Measurements from ENCODE around the gene KCNJ6.

The KCNJ6 gene

GRCh38 chr21:37909936-37910335 is 6.3 kb downstream of the KCNJ6 start:
- FAIRE-seq (no peak), DNase-seq (ENCODE audit: insufficient read length, low spot score) (no peak)
- TF ChIP-seq POLR2A (IDR thresholded peaks at IDR 0.05; ENCODE audit: low read depth, low read length) (no peak), TAF1 (IDR thresholded peaks at IDR 0.05; ENCODE audit: low read depth, low read length) (no peak), PAX5 (IDR thresholded peaks at IDR 0.05; ENCODE audit: insufficient read depth, low read length, severe bottlenecking) (no peak), SPI1 (IDR thresholded peaks at IDR 0.05; ENCODE audit: low read depth, low read length) (no peak), POLR2AphosphoS5 (IDR thresholded peaks at IDR 0.05; ENCODE audit: low read depth, low read length) (no peak), POU2F2 (IDR thresholded peaks at IDR 0.05; ENCODE audit: low read depth, low read length) (no peak)

GRCh38 chr21:37908691-37909090 is 7.6 kb downstream of the KCNJ6 start:
- FAIRE-seq: no peak
- no peak for DNase-seq (ENCODE audit: insufficient read length, low spot score)
- TF ChIP-seq POLR2AphosphoS5 (IDR thresholded peaks at IDR 0.05; ENCODE audit: low read depth, low read length): no peak
- TF ChIP-seq PAX5 (IDR thresholded peaks at IDR 0.05; ENCODE audit: insufficient read depth, low read length, severe bottlenecking): no peak
- TF ChIP-seq POLR2A (IDR thresholded peaks at IDR 0.05; ENCODE audit: low read depth, low read length): no peak
- no peak for TF ChIP-seq SPI1 (IDR thresholded peaks at IDR 0.05; ENCODE audit: low read depth, low read length)
- no peak for TF ChIP-seq POU2F2 (IDR thresholded peaks at IDR 0.05; ENCODE audit: low read depth, low read length)
- TF ChIP-seq TAF1 (IDR thresholded peaks at IDR 0.05; ENCODE audit: low read depth, low read length): no peak

- no peak for DNase-seq (ENCODE audit: insufficient read length, low spot score)
- no peak for TF ChIP-seq PAX5 (IDR thresholded peaks at IDR 0.05; ENCODE audit: insufficient read depth, low read length, severe bottlenecking)
- TF ChIP-seq POU2F2 (IDR thresholded peaks at IDR 0.05; ENCODE audit: low read depth, low read length): no peak
- no peak for TF ChIP-seq POLR2A (IDR thresholded peaks at IDR 0.05; ENCODE audit: low read depth, low read length)
- TF ChIP-seq POLR2AphosphoS5 (IDR thresholded peaks at IDR 0.05; ENCODE audit: low read depth, low read length): no peak
- no peak for TF ChIP-seq TAF1 (IDR thresholded peaks at IDR 0.05; ENCODE audit: low read depth, low read length)
- TF ChIP-seq SPI1 (IDR thresholded peaks at IDR 0.05; ENCODE audit: low read depth, low read length): no peak
- FAIRE-seq: no peak
These were observed 9.2 kb downstream of the KCNJ6 start for GRCh38 chr21:37907076-37907475.

- DNase-seq (ENCODE audit: insufficient read length, low spot score) (no peak), FAIRE-seq (no peak)
- TF ChIP-seq POLR2A (IDR thresholded peaks at IDR 0.05; ENCODE audit: low read depth, low read length): no peak
- TF ChIP-seq PAX5 (IDR thresholded peaks at IDR 0.05; ENCODE audit: insufficient read depth, low read length, severe bottlenecking): no peak
- TF ChIP-seq TAF1 (IDR thresholded peaks at IDR 0.05; ENCODE audit: low read depth, low read length): no peak
- TF ChIP-seq SPI1 (IDR thresholded peaks at IDR 0.05; ENCODE audit: low read depth, low read length): no peak
- no peak for TF ChIP-seq POU2F2 (IDR thresholded peaks at IDR 0.05; ENCODE audit: low read depth, low read length)
- no peak for TF ChIP-seq POLR2AphosphoS5 (IDR thresholded peaks at IDR 0.05; ENCODE audit: low read depth, low read length)
These were observed 11.0 kb downstream of the KCNJ6 start for GRCh38 chr21:37905291-37905690.

- no peak for FAIRE-seq
- TF ChIP-seq TAF1 (IDR thresholded peaks at IDR 0.05; ENCODE audit: low read depth, low read length) (no peak), SPI1 (IDR thresholded peaks at IDR 0.05; ENCODE audit: low read depth, low read length) (no peak), POLR2A (IDR thresholded peaks at IDR 0.05; ENCODE audit: low read depth, low read length) (no peak), POLR2AphosphoS5 (IDR thresholded peaks at IDR 0.05; ENCODE audit: low read depth, low read length) (no peak), PAX5 (IDR thresholded peaks at IDR 0.05; ENCODE audit: insufficient read depth, low read length, severe bottlenecking) (no peak), POU2F2 (IDR thresholded peaks at IDR 0.05; ENCODE audit: low read depth, low read length) (no peak)
- no peak for DNase-seq (ENCODE audit: insufficient read length, low spot score)
These were observed 11.4 kb downstream of the KCNJ6 start for GRCh38 chr21:37904856-37905255.

GRCh38 chr21:37903396-37903795 is 12.9 kb downstream of the KCNJ6 start:
- DNase-seq (ENCODE audit: insufficient read length, low spot score): no peak
- TF ChIP-seq POLR2A (IDR thresholded peaks at IDR 0.05; ENCODE audit: low read depth, low read length) (no peak), PAX5 (IDR thresholded peaks at IDR 0.05; ENCODE audit: insufficient read depth, low read length, severe bottlenecking) (no peak), TAF1 (IDR thresholded peaks at IDR 0.05; ENCODE audit: low read depth, low read length) (no peak), SPI1 (IDR thresholded peaks at IDR 0.05; ENCODE audit: low read depth, low read length) (no peak), POLR2AphosphoS5 (IDR thresholded peaks at IDR 0.05; ENCODE audit: low read depth, low read length) (no peak), POU2F2 (IDR thresholded peaks at IDR 0.05; ENCODE audit: low read depth, low read length) (no peak)
- FAIRE-seq: no peak

GRCh38 chr21:37899146-37899545 is 17.1 kb downstream of the KCNJ6 start:
- TF ChIP-seq SPI1 (IDR thresholded peaks at IDR 0.05; ENCODE audit: low read depth, low read length) (no peak), POLR2AphosphoS5 (IDR thresholded peaks at IDR 0.05; ENCODE audit: low read depth, low read length) (no peak), POLR2A (IDR thresholded peaks at IDR 0.05; ENCODE audit: low read depth, low read length) (no peak), POU2F2 (IDR thresholded peaks at IDR 0.05; ENCODE audit: low read depth, low read length) (no peak), PAX5 (IDR thresholded peaks at IDR 0.05; ENCODE audit: insufficient read depth, low read length, severe bottlenecking) (no peak), TAF1 (IDR thresholded peaks at IDR 0.05; ENCODE audit: low read depth, low read length) (no peak)
- DNase-seq (ENCODE audit: insufficient read length, low spot score): no peak
- FAIRE-seq: no peak

- TF ChIP-seq PAX5 (IDR thresholded peaks at IDR 0.05; ENCODE audit: insufficient read depth, low read length, severe bottlenecking): no peak
- no peak for TF ChIP-seq POLR2A (IDR thresholded peaks at IDR 0.05; ENCODE audit: low read depth, low read length)
- no peak for TF ChIP-seq SPI1 (IDR thresholded peaks at IDR 0.05; ENCODE audit: low read depth, low read length)
- TF ChIP-seq TAF1 (IDR thresholded peaks at IDR 0.05; ENCODE audit: low read depth, low read length): no peak
- TF ChIP-seq POLR2AphosphoS5 (IDR thresholded peaks at IDR 0.05; ENCODE audit: low read depth, low read length): no peak
- TF ChIP-seq POU2F2 (IDR thresholded peaks at IDR 0.05; ENCODE audit: low read depth, low read length): no peak
- FAIRE-seq: no peak
- DNase-seq (ENCODE audit: insufficient read length, low spot score): no peak
These were observed 19.5 kb downstream of the KCNJ6 start for GRCh38 chr21:37896788-37897187.

- DNase-seq (ENCODE audit: insufficient read length, low spot score): no peak
- no peak for FAIRE-seq
- TF ChIP-seq POLR2A (IDR thresholded peaks at IDR 0.05; ENCODE audit: low read depth, low read length): no peak
- no peak for TF ChIP-seq PAX5 (IDR thresholded peaks at IDR 0.05; ENCODE audit: insufficient read depth, low read length, severe bottlenecking)
- TF ChIP-seq POU2F2 (IDR thresholded peaks at IDR 0.05; ENCODE audit: low read depth, low read length): no peak
- TF ChIP-seq TAF1 (IDR thresholded peaks at IDR 0.05; ENCODE audit: low read depth, low read length): no peak
- no peak for TF ChIP-seq SPI1 (IDR thresholded peaks at IDR 0.05; ENCODE audit: low read depth, low read length)
- no peak for TF ChIP-seq POLR2AphosphoS5 (IDR thresholded peaks at IDR 0.05; ENCODE audit: low read depth, low read length)
These were observed 24.3 kb downstream of the KCNJ6 start for GRCh38 chr21:37891972-37892371.

GRCh38 chr21:37888659-37889058 is 27.6 kb downstream of the KCNJ6 start:
- DNase-seq (ENCODE audit: insufficient read length, low spot score) (no peak), FAIRE-seq (no peak)
- TF ChIP-seq POLR2A (IDR thresholded peaks at IDR 0.05; ENCODE audit: low read depth, low read length): no peak

Measured in GM12891 (cell line).